ENCODE data around the gene SAMD11.

GRCh38 chr1:917076-917459 lies 6.7 kb upstream of the SAMD11 start:
- TF ChIP-seq CTCF (IDR thresholded peaks at IDR 0.05) = no peak
- TF ChIP-seq POLR2A (IDR thresholded peaks at IDR 0.05) = no peak
